Heart left ventricle (tissue), 16 donors: ENCODE results near the gene TLR2. TPM values are rescaled to one million over a fixed set of nuclear protein-coding genes. Genes with fewer than 3 reads are reported as not detected.

Experiments
- ATAC-seq, 4 donors: fragments of 200-7000 bp; cut with Tn5 transposase; one replicate each; pipeline ENCODE4 v1.9.1; 2020 to 2022; ENCODE audit warnings: moderate library complexity in 4 of 4, mild to moderate bottlenecking in 3 of 4, moderate number of reproducible peaks in 1 of 4
- DNase-seq, 5 donors: peaks; one replicate each; pipeline ENCODE4 v3.0.0-alpha.2; 2020
- H3K27ac ChIP-seq, 12 donors: fragments of 200-600 bp; sonication (generic) in 4 of 12; one replicate each; pipeline versions ENCODE4 v1.5.0 to v1.8.0; 2016 to 2022; ENCODE audit warnings: mild to moderate bottlenecking in 2 of 12
- H3K27me3 ChIP-seq, 9 donors: fragments of 200-600 bp; sonication (generic) in 2 of 9; one replicate each; pipeline versions ENCODE4 v1.5.1 to v1.8.0; 2016 to 2022; ENCODE audit warnings: mild to moderate bottlenecking in 3 of 9
- H3K36me3 ChIP-seq, 9 donors: fragments of 200-600 bp; sonication (generic) in 2 of 9; one replicate each; pipeline versions ENCODE4 v1.5.0 to v1.8.0; 2018 to 2022; ENCODE audit warnings: mild to moderate bottlenecking in 2 of 9
- H3K4me1 ChIP-seq, 12 donors: fragments of 200-600 bp; sonication (generic) in 4 of 12; one replicate each; pipeline versions ENCODE4 v1.5.0 to v1.8.0; 2016 to 2022; ENCODE audit warnings: mild to moderate bottlenecking in 3 of 12
- H3K4me3 ChIP-seq, 12 donors: fragments of 200-600 bp; sonication (generic) in 4 of 12; one replicate each; pipeline versions ENCODE4 v1.5.0 to v1.8.0; 2017 to 2022; ENCODE audit warnings: mild to moderate bottlenecking in 9 of 12, moderate library complexity in 4 of 12
- H3K9me3 ChIP-seq, 12 donors: fragments of 200-600 bp; sonication (generic) in 4 of 12; one replicate each; pipeline versions ENCODE4 v1.5.0 to v1.8.0; 2016 to 2022; ENCODE audit warnings: mild to moderate bottlenecking in 1 of 12
- CTCF ChIP-seq, 12 donors: fragments of 200-600 bp; sonication (generic) in 4 of 12; IDR thresholded peaks; one replicate each; pipeline versions ENCODE4 v1.5.0 to v1.8.0; 2018 to 2022; ENCODE audit warnings: antibody characterized with exemption in 12 of 12, mild to moderate bottlenecking in 5 of 12
- POLR2A ChIP-seq, 2 donors: fragments of 450-650 bp; IDR thresholded peaks; one replicate each; pipeline ENCODE4 v1.6.1; 2017; ENCODE audit warnings: antibody characterized with exemption in 2 of 2, mild to moderate bottlenecking in 2 of 2, moderate library complexity in 2 of 2
- WGBS, 4 donors: extraction: QIAGEN DNeasy Blood & Tissue Kit in 2 of 4; methylation state at CpG; one replicate each; pipeline versions ENCODE4 v1.1.5 to v1.1.7; 2013 to 2018; 5-methylcytosine and 5-hydroxymethylcytosine counted together
- intact Hi-C, 10 donors: fragments of 100-400 bp; cut with DNase I; formaldehyde crosslinking; loops; one replicate each; pipeline versions ENCODE4 v1.11.1 to v1.14.2; 2022
- polyA plus RNA-seq, 2 donors: library from polyadenylated mRNA; stranded (reverse); fragments of 200-250 nt; gene quantifications; one replicate each; pipeline ENCODE4 v1.2.3, GENCODE V29; 2013
- total RNA-seq, 9 donors: library from RNA; depleted of rRNA in 2 of 9; stranded (reverse); fragments of >200 nt in 2 of 9; fragmentation: NEBNext Ultra II Directional in 3 of 9; extraction: Animal tissue kit (Norgen Biotek cat#: 25700) in 3 of 9; gene quantifications; one replicate each; pipeline versions ENCODE4 v1.1.0 to v1.2.4, GENCODE V29; 2016 to 2023
- donor health status: ischemic (EF 13 %, LVEDD 7.1; RV severe dilation, severe dysfunction).
- donor health status: healthy with polysubstance abuse.
- donor health status: DM: no; HTN: yes; CAD: no.
- donor health status: DM: no; HTN: no; CAD: no.
- donor health status: ischemic (EF 25% LVEDD 6.9; RV normal size, moderate dysfunction).
- donor health status: ischemic (EF 25% LVEDD 5.7; RV mildly dilated, moderate dysfunction).
- donor health status: healthy.
- donor health status: DM: yes; HTN: yes; CAD: no.
- donor health status: ischemic (EF 35%, LVEDD 5.7; RV mildly dilated, moderate dysfunction).
- donor health status: nonischemic (EF 11% LVEDD 7.7; RV severe dilation, severe dysfunction).
- donor health status: DM: yes; HTN: yes; CAD: no.
- donor health status: PGD.
- donor health status: ischemic (EF 29% LVEDD 5.4; RV normal size, mild dysfunction).
- donor health status: nonischemic (EF 23%, LVEDD 6.1; RV moderate dilation, normal function).

Gene TLR2
- total and polyA plus RNA-seq, 11 donors: 1.2 to 47.8 (median 4.3) TPM

- Histone ChIP-seq H3K27me3 (no peaks in the 10 kb centered on the region), H3K9me3 (peaks cover 0 to 15% (median 0%) of the 10 kb centered on the region in 12 donors), H3K4me3 (no peak overlapping the region), H3K36me3 (no peaks in the 10 kb centered on the region), H3K4me1 (peaks cover 0 to 11% (median 0%) of the 10 kb centered on the region in 12 donors), H3K27ac (no peak overlapping the region)
- no peak for TF ChIP-seq POLR2A (IDR thresholded peaks at IDR 0.05)
- TF ChIP-seq CTCF (IDR thresholded peaks at IDR 0.05): no peak
- intact Hi-C loops: no loop called here
- ATAC-seq (no peak), DNase-seq (no peak)
Measured at GRCh38 chr4:153735906-153736461, 51.9 kb downstream of the TLR2 start.

GRCh38 chr4:153741541-153741940 is 57.5 kb downstream of the TLR2 start:
- ATAC-seq (no peak), DNase-seq (no peak)
- H3K4me1 ChIP-seq: peaks cover 0 to 7% (median 0%) of the 10 kb centered on the region in 12 donors
- TF ChIP-seq CTCF (IDR thresholded peaks at IDR 0.05) (no peak), POLR2A (IDR thresholded peaks at IDR 0.05) (no peak)
- no peaks in the 10 kb centered on the region for H3K36me3 ChIP-seq
- intact Hi-C loops: loop anchor here in 3 of 10 donors (10.0 kb wide), 2 partner anchors 397 to 597 kb away; partner anchors contain the start of gene MND1 (in 2 of the 3)
- no peaks in the 10 kb centered on the region for H3K27me3 ChIP-seq
- peaks cover 0 to 16% (median 0%) of the 10 kb centered on the region in 12 donors for H3K9me3 ChIP-seq
- H3K4me3 ChIP-seq: no peak overlapping the region
- H3K27ac ChIP-seq: peak overlapping the region in 1 of 12 donors; percentile 52
- WGBS, 4 donors: 77 to 87% (median 81%) methylated on average over 2 of the region's 2 CpGs

- no peak overlapping the region for H3K27ac ChIP-seq
- intact Hi-C loops: loop anchor here in 3 of 10 donors (5.0 to 10.0 kb wide), 3 partner anchors 108 to 601 kb away; partner anchors contain the start of gene MND1 (in 2 of the 3)
- H3K4me1 ChIP-seq: peaks cover 0 to 35% (median 0%) of the 10 kb centered on the region in 12 donors
- H3K9me3 ChIP-seq: peaks cover 0 to 8% (median 0%) of the 10 kb centered on the region in 12 donors
- no peak overlapping the region for H3K4me3 ChIP-seq
- ATAC-seq (no peak), DNase-seq (no peak)
- H3K36me3 ChIP-seq: no peaks in the 10 kb centered on the region
- TF ChIP-seq CTCF (IDR thresholded peaks at IDR 0.05) (no peak), POLR2A (IDR thresholded peaks at IDR 0.05) (no peak)
- no peaks in the 10 kb centered on the region for H3K27me3 ChIP-seq
Measured at GRCh38 chr4:153745651-153746050, 61.6 kb downstream of the TLR2 start.

- DNase-seq (no peak), ATAC-seq (peak in 2 of 4 donors; percentile 30 to 34)
- Histone ChIP-seq H3K36me3 (no peaks in the 10 kb centered on the region), H3K4me3 (no peak overlapping the region), H3K27ac (peak overlapping the region in 1 of 12 donors; percentile 60), H3K4me1 (peaks cover 0 to 28% (median 0%) of the 10 kb centered on the region in 12 donors), H3K27me3 (peaks cover 0 to 5% (median 0%) of the 10 kb centered on the region in 9 donors), H3K9me3 (no peaks in the 10 kb centered on the region)
- intact Hi-C loops: loop anchor here in 3 of 10 donors (5.0 to 10.0 kb wide), 3 partner anchors 110 to 603 kb away; partner anchors contain the start of gene MND1 (in 2 of the 3)
- TF ChIP-seq POLR2A (IDR thresholded peaks at IDR 0.05) (no peak), CTCF (IDR thresholded peaks at IDR 0.05) (no peak)
- 80 to 85% (median 84%) methylated on average over 4 of the region's 4 CpGs for WGBS, 4 donors
Measured at GRCh38 chr4:153747406-153747955, 63.4 kb downstream of the TLR2 start.
